H1 (cell line): Measurements from ENCODE around the gene NCL. TPM values are rescaled to one million over a fixed set of nuclear protein-coding genes. Genes with fewer than 3 reads are reported as not detected.

Source experiments
- BRCA1 ChIP-seq: IDR thresholded peaks from 2 replicates; pipeline ENCODE4 v1.6.1; 2012; ENCODE audit warnings: low read depth, low read length, improper control_type of control experiment
- CBX8 ChIP-seq: fragments of 300-800, 300-1000 bp; sonication (generic); IDR thresholded peaks from 2 replicates; pipeline ENCODE4 v1.7.1; 2016; ENCODE audit warnings: low read depth, low read length, borderline replicate concordance
- CHD1 ChIP-seq: IDR thresholded peaks from 2 replicates; pipeline ENCODE4 v1.6.1; 2012; ENCODE audit warnings: low read depth, low read length, improper control_type of control experiment
- GABPA ChIP-seq: IDR thresholded peaks from 2 replicates; pipeline ENCODE4 v1.6.1; 2011; ENCODE audit warnings: mild to moderate bottlenecking, low read length, moderate library complexity, borderline replicate concordance; ENCODE audit not compliant: insufficient read depth
- GTF2F1 ChIP-seq: IDR thresholded peaks from 2 replicates; pipeline ENCODE4 v1.6.1; 2012; ENCODE audit warnings: low read depth, low read length, improper control_type of control experiment, borderline replicate concordance
- HDAC2 ChIP-seq, 2 experiments: fragments of 300-600 bp in 1 of 2; sonication (generic) in 1 of 2; IDR thresholded peaks; 2 replicates each; pipeline ENCODE4 v1.6.1; 2011 to 2012; ENCODE audit warnings: low read depth in 2 of 2, low read length in 2 of 2, mild to moderate bottlenecking in 2 of 2, moderate library complexity in 2 of 2, borderline replicate concordance in 1 of 2, inconsistent platforms in 1 of 2
- HDAC6 ChIP-seq: IDR thresholded peaks from one replicate; pipeline ENCODE4 v1.7.1; 2012; ENCODE audit warnings: low read depth, mild to moderate bottlenecking, inconsistent platforms, low read length, moderate library complexity
- NANOG ChIP-seq: IDR thresholded peaks from 2 replicates; pipeline ENCODE4 v1.6.1; 2011; ENCODE audit warnings: low read length, low read depth, mild to moderate bottlenecking, inconsistent platforms; ENCODE audit not compliant: insufficient read depth, poor library complexity, severe bottlenecking
- RAD21 ChIP-seq, 2 experiments: IDR thresholded peaks in 1 of 2; conservative IDR thresholded peaks in 1 of 2; 2 replicates each; pipeline ENCODE4 v1.6.1; 2011; ENCODE audit warnings: low read depth in 2 of 2, low read length in 2 of 2, improper control_type of control experiment in 1 of 2, inconsistent platforms in 1 of 2, mild to moderate bottlenecking in 1 of 2, moderate library complexity in 1 of 2
- RXRA ChIP-seq: IDR thresholded peaks from 2 replicates; pipeline ENCODE4 v1.6.1; 2011; ENCODE audit warnings: low read depth, mild to moderate bottlenecking, low read length, moderate library complexity; ENCODE audit not compliant: insufficient read depth
- SP4 ChIP-seq: IDR thresholded peaks from 2 replicates; pipeline ENCODE4 v1.6.1; 2012; ENCODE audit warnings: low read length, inconsistent platforms
- polyA plus RNA-seq, 7 experiments: library from polyadenylated mRNA; depleted of rRNA in 3 of 7; stranded (reverse) in 5 of 7; unstranded in 2 of 7; fragments of >200 nt in 5 of 7; fragments of 200-250 nt in 2 of 7; gene quantifications; 1 replicate in 5 of 7; 2 replicates in 1 of 7; 4 replicates in 1 of 7; pipeline versions ENCODE4 v1.2.1 to v1.2.3, GENCODE V29; 2011 to 2013; ENCODE audit warnings: missing spikeins in 2 of 7, mixed read lengths in 2 of 7
- total RNA-seq: library from RNA; stranded (reverse); fragmentation: NEBNext Ultra II Directional; extraction: Animal tissue kit (Norgen Biotek cat#: 25700); gene quantifications from 2 replicates; pipeline ENCODE4 v1.2.1, GENCODE V29; 2021
- TF ChIP-seq, protein P1 (sequence below): IDR thresholded peaks from 2 replicates; pipeline ENCODE4 v1.6.1; 2011; ENCODE audit warnings: low read length, improper control_type of control experiment
- TF ChIP-seq, protein P2 (sequence below): IDR thresholded peaks from 2 replicates; pipeline ENCODE4 v1.6.1; 2012; ENCODE audit warnings: inconsistent platforms
- TF ChIP-seq, protein P3 (sequence below): IDR thresholded peaks from 2 replicates; pipeline ENCODE4 v1.6.1; 2012; ENCODE audit warnings: inconsistent platforms

NCL gene
- total and polyA plus RNA-seq, 2 of the 8 experiments (the other 6 are each of a cell fraction or from before 2014, with no cell fraction given): 61.2 to 1,478 TPM

DNA sequence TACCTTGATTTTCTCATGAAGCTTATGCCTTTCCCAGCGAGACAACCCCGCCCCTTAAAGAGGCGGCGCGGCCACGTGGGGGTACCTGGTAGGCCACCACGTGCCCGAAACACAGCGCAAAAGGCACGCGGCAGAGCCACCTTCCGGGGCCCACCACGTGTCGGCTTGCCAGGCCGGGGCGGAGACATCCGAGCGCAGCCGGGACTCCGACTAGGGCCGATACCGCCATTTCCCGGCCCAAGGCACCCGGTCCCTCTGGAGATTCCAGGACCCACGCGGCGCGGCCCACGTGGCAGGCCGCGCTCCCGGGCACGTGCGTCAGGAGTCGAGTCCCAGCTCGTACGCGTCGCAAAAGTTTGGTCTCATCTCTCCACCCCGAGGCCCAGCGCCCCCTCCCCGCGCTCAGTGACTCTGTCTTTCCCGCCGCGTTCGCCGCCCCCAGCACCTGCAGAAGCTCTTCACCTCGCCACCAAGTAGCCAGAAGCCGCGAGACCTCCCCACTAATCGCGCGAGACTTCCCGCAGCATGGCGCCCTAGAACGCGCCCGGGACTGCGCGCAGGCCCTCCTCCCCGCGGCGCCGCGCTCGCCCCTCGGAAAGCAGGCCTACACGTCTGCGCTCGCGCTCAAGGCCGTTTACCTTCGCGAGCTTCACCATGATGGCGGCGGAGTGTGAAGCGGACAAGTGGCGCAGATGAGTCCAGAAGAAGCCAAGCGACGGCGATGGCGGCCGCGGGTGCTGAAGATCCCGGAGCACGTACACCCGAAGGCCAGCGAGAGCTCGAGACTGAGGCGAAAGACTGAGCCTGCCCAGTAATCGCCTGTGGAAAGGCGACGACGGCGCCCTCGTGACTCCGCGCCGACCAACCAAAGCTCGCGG, at the start of gene NCL (continued):
- TF ChIP-seq, protein P1, sequence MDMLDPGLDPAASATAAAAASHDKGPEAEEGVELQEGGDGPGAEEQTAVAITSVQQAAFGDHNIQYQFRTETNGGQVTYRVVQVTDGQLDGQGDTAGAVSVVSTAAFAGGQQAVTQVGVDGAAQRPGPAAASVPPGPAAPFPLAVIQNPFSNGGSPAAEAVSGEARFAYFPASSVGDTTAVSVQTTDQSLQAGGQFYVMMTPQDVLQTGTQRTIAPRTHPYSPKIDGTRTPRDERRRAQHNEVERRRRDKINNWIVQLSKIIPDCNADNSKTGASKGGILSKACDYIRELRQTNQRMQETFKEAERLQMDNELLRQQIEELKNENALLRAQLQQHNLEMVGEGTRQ: peak; percentile 96
- TF ChIP-seq RAD21 (IDR thresholded peaks at IDR 0.05 in 1 of 2, conservative IDR thresholded peaks at IDR 0.05 in 1 of 2; ENCODE audit: low read depth in 2 of 2, low read length in 2 of 2) (no peak), CHD1 (no peak), GTF2F1 (peak; percentile 86), HDAC2 (IDR thresholded peaks at IDR 0.05; ENCODE audit: borderline replicate concordance in 1 of 2, low read depth in 2 of 2, low read length in 2 of 2) (peak in 1 of 2 experiments; percentile 96; a peak in 1 of 4 replicates), RXRA (no peak), NANOG (no peak), GABPA (no peak), HDAC6 (no peak), CBX8 (no peak), SP4 (no peak; the same call in none of the 2 replicates), BRCA1 (peak; percentile 71; the same call in 1 of the 2 replicates)
- TF ChIP-seq, protein P2, sequence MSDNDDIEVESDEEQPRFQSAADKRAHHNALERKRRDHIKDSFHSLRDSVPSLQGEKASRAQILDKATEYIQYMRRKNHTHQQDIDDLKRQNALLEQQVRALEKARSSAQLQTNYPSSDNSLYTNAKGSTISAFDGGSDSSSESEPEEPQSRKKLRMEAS: peak; percentile 99
- TF ChIP-seq, protein P3, sequence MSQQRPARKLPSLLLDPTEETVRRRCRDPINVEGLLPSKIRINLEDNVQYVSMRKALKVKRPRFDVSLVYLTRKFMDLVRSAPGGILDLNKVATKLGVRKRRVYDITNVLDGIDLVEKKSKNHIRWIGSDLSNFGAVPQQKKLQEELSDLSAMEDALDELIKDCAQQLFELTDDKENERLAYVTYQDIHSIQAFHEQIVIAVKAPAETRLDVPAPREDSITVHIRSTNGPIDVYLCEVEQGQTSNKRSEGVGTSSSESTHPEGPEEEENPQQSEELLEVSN: peak; percentile 89
